HUES64 (cell line): Measurements from ENCODE around the gene DEXI.
"Not testable (repeated sequence)": the region's sequence is repeated elsewhere in the genome, so short reads cannot be mapped to it uniquely, and the experiment has no call there.

Source experiments
- H3K27ac ChIP-seq: 2 replicates; pipeline ENCODE4 v1.7.0; 2013; ENCODE audit warnings: low read depth, low read length, inconsistent platforms
- H3K27me3 ChIP-seq: 2 replicates; pipeline ENCODE4 v1.6.1; 2013; ENCODE audit warnings: mild to moderate bottlenecking, low read length; ENCODE audit not compliant: insufficient read depth
- H3K36me3 ChIP-seq: 2 replicates; pipeline ENCODE4 v1.6.1; 2013; ENCODE audit warnings: mild to moderate bottlenecking, low read length; ENCODE audit not compliant: insufficient read depth
- H3K4me1 ChIP-seq: 2 replicates; pipeline ENCODE4 v1.6.1; 2013; ENCODE audit warnings: mild to moderate bottlenecking, low read length, moderate library complexity; ENCODE audit not compliant: insufficient read depth
- H3K4me3 ChIP-seq: 2 replicates; pipeline ENCODE4 v1.5.1; 2013; ENCODE audit warnings: mild to moderate bottlenecking, low read length, moderate library complexity
- H3K9ac ChIP-seq: 2 replicates; pipeline ENCODE4 v1.6.1; 2013; ENCODE audit warnings: mild to moderate bottlenecking, low read depth, low read length
- H3K9me3 ChIP-seq: 2 replicates; pipeline ENCODE4 v1.6.1; 2013; ENCODE audit warnings: low read depth, low read length; ENCODE audit not compliant: insufficient read depth
- WGBS: fragments of 150-250, 120-280 bp; methylation state at CpG from one replicate; pipeline ENCODE4 v1.1.7; 2013; ENCODE audit warnings: missing lambda C conversion rate; 5-methylcytosine and 5-hydroxymethylcytosine counted together

The DEXI gene

DNA sequence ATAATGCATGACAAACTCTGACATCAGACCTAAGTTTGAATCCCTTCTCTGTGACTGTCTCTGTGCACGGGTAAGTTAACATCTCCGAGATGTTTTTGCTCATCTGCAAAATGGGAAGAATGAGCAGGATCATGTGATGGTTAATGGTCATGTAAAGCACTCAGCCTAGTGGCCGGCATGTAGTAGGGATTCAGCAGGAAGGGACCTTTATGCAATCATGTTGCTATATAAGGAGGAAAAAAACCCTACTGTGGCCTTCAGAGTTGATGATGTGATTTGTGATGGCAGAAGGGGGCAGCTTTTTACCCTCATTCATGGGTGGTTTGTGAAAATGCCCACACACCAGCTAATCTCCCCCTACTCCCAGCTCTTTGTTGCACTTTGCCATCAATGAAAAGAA is 26.2 kb upstream of the DEXI start:
- no peak overlapping the region for H3K4me3 ChIP-seq
- no peak overlapping the region for H3K9ac ChIP-seq
- H3K9me3 ChIP-seq = no peaks in the 10 kb centered on the region
- peaks cover 12% of the 10 kb centered on the region for H3K36me3 ChIP-seq
- WGBS = 85% methylated on average over 3 of the region's 3 CpGs
- peaks cover 6% of the 10 kb centered on the region for H3K4me1 ChIP-seq
- H3K27ac ChIP-seq = no peak overlapping the region
- no peaks in the 10 kb centered on the region for H3K27me3 ChIP-seq

DNA sequence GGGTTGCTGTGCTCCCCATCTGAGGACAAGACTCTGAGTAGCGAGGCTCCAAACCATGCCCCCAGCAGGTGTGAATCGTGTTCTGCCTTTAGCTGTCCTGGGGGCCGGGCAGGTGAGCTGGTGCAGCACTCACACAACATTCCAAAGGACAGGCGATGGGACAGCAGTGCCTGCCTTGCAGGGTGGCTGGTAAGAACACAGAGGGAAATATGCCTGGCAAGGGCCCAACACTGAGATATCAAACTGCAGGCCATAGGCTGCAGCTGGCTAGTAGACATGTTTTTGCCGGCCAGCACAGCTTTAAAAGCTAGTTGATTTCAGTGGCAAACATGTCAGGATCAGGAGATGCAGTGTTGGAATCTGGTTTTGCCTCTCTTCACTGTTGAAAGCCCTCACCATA is 25.7 kb upstream of the DEXI start:
- H3K27me3 ChIP-seq = no peaks in the 10 kb centered on the region
- no peak overlapping the region for H3K27ac ChIP-seq
- H3K36me3 ChIP-seq = peaks cover 8% of the 10 kb centered on the region
- no peak overlapping the region for H3K9ac ChIP-seq
- 96% methylated on average over 5 of the region's 5 CpGs for WGBS
- H3K9me3 ChIP-seq = no peaks in the 10 kb centered on the region
- peaks cover 6% of the 10 kb centered on the region for H3K4me1 ChIP-seq
- H3K4me3 ChIP-seq = no peak overlapping the region

DNA sequence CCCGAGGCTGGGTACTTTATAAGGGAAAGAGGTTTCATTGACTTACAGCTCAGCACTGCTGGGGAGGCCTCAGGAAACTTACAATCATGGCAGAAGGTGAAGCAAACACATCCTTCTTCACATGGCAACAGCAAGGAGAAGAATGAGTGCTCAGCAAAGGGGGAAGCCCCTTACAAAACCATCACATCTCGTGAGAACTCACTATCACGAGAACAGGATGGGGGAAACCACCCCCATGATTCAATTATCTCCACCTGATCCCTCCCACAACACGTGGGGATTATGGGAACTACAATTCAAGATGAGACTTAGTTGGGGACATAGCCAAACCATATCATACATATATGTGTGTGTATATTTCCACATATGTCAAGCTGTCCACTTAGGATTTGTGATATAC is 24.3 kb upstream of the DEXI start:
- H3K27me3 ChIP-seq, H3K27ac ChIP-seq, H3K36me3 ChIP-seq, H3K4me1 ChIP-seq, H3K9me3 ChIP-seq, H3K4me3 ChIP-seq, H3K9ac ChIP-seq: not testable (repeated sequence)
- WGBS = 89% methylated on average over 4 of the region's 4 CpGs

DNA sequence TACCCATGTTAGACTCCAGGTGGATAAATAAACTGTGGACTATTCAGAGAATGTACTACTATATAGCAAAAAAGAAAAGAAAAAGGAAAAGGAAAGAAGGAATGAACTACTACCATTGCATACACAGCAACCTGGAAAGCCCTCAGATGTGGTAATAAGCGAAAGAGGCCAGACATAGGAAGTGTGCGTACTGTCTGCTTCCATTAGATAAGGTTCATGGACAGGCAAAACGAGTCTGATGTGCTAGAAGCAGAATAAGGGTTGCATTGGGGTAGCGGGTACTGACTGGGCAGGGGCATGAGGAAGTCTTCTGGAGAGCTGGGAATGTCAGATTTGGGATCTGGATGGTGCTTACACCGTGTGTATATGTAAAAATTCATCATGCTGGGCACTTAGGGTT is 23.9 kb upstream of the DEXI start:
- H3K9me3 ChIP-seq = no peaks in the 10 kb centered on the region
- H3K4me3 ChIP-seq = no peak overlapping the region
- H3K36me3 ChIP-seq = peaks cover 1% of the 10 kb centered on the region
- H3K27ac ChIP-seq = no peak overlapping the region
- no peaks in the 10 kb centered on the region for H3K4me1 ChIP-seq
- WGBS = 90% methylated on average over 5 of the region's 5 CpGs
- H3K27me3 ChIP-seq = no peaks in the 10 kb centered on the region
- H3K9ac ChIP-seq = no peak overlapping the region

DNA sequence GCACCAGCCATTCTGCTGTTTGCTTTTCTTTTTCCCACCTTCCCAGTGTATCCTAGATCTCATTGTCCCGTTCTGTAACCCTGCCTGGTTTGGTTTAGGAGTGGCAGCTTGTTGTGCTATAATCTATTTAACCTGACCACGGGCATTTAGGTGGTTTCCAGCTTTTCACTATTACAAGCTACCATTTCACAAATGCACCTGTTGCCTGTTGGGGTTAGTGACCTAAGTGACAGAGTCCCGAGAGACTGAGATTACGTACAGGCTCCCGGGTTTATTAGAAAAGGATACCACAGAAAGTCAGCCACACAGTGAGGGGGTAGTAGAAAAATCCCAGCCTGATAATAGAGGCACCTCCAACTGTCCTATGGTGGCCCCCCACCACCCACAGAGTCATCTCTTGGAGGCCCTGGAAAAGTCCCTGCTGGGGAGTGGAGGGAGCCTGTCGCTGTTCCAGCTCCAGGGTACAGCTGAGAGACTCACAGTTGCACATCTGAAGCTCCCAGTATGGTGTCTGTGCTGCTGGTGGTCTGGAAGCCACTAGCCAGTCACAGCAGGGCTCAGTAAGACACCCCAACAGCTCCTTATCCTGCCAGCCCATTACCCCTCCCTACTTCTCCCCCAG is 23.3 kb upstream of the DEXI start:
- Histone ChIP-seq H3K27ac (no peak overlapping the region), H3K4me3 (no peak overlapping the region), H3K36me3 (no peaks in the 10 kb centered on the region), H3K27me3 (no peaks in the 10 kb centered on the region), H3K9me3 (no peaks in the 10 kb centered on the region), H3K9ac (no peak overlapping the region), H3K4me1 (no peaks in the 10 kb centered on the region)
- 89% methylated on average over 6 of the region's 6 CpGs for WGBS

DNA sequence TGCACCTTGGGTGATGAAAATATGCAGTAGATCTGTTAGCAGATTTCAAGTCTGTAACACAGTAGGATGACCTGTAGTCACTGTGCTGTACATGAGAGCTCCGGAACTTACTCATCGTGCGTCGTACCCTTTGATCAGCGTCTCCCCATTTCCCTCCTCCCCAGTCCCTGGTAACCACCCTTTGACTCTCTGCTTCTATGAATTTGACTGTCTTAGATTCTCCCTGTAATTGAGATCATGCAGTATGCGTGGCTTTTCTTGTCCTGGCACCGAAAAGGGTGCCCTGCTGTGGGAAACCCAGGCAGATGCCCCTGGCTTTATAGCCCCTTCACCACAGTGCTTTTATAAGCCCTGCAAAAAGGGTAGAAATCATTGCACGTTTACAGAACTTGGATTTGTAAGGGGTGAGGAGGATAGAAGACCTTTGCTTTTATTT is 22.6 kb upstream of the DEXI start:
- no peak overlapping the region for H3K27ac ChIP-seq
- H3K36me3 ChIP-seq = no peaks in the 10 kb centered on the region
- no peak overlapping the region for H3K4me3 ChIP-seq
- H3K27me3 ChIP-seq = no peaks in the 10 kb centered on the region
- H3K9me3 ChIP-seq = no peaks in the 10 kb centered on the region
- H3K9ac ChIP-seq = no peak overlapping the region
- H3K4me1 ChIP-seq = no peaks in the 10 kb centered on the region
- 95% methylated on average over 8 of the region's 8 CpGs for WGBS

DNA sequence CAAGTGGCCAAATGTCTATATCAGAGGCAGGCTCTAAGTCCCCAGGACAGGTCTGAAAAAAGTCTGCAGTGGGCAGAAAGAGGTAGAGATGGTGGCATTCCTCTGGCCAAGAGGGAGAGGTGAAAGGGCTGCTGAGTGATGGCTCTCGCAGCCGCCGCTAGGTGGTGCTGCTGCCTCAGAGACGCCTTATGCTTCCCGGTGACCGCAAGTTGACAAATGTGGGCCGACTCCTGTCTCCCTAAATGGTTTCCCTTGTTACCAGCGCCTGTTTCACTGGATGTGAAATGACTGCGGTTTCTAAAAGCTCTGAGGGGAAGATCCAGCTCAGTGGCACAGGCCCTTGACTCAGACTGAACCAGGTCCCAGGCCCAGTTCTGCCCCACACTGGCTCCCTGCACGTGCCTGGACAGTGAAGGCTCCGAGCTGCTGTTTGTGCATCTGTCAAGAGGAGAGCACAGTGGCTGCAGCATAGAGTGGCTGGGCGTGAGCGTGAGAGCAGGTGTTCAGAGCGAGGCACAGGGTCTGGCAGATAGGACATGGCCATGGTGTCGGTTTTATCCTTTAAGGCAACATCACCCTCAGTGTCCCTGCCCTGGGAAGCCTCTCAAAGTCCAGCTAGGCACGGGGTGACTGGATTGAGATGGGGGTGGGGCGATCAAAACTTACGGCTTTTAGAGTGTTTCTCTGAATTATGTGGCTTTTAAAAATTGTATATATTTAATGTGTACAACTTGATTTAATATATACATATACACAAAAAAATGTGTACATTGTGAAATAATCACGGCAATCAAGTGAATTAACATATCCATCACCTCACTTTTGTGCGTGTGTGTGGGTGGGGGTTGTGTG is 22.0 kb upstream of the DEXI start:
- no peak overlapping the region for H3K9ac ChIP-seq
- H3K27me3 ChIP-seq = no peaks in the 10 kb centered on the region
- no peak overlapping the region for H3K4me3 ChIP-seq
- no peaks in the 10 kb centered on the region for H3K9me3 ChIP-seq
- no peaks in the 10 kb centered on the region for H3K4me1 ChIP-seq
- no peak overlapping the region for H3K27ac ChIP-seq
- no peaks in the 10 kb centered on the region for H3K36me3 ChIP-seq
- 49% methylated on average over 18 of the region's 20 CpGs for WGBS

DNA sequence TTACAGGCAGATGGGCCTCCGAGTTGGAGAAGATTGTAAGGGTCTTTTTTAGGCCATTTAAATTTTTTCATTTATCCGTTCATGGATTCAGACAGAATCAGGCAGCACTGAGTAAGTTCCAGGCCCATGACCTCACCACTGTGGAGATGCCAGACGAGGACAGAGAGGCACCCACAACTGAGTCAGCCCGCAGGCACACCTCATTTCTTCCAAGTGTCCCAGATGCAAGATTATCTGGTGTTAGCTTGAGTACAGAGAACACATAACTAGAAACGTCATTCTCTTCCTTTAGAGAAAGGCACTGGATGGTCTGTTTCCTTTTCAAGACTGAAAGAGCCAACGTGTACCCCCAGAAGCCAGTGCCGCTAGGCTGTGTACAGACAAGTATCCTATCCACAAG is 19.0 kb upstream of the DEXI start:
- WGBS = 93% methylated on average over 7 of the region's 7 CpGs
- Histone ChIP-seq H3K9ac (no peak overlapping the region), H3K27me3 (no peaks in the 10 kb centered on the region), H3K27ac (no peak overlapping the region), H3K36me3 (peaks cover 9% of the 10 kb centered on the region; the same call in 1 of the 2 replicates), H3K4me3 (no peak overlapping the region), H3K4me1 (no peaks in the 10 kb centered on the region), H3K9me3 (no peaks in the 10 kb centered on the region)

DNA sequence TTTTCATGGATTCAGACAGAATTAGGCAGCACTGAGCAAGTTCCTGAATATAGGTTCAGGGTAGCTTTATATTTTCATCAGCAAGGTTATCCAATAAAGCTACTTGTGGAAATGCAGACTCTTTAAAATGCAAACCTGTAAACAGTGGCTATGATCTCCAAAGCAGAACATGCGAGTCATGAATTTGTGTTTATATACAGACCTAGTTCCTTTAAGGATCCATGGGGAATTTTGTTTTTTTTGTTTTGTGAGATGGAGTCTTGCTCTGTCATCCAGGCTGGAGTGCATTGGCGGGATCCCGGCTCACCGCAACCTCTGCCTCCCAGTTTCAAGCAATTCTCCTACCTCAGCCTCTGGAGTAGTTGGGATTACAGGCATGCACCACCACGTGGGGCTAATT is 16.9 kb upstream of the DEXI start:
- Histone ChIP-seq H3K27ac (no peak overlapping the region), H3K9ac (no peak overlapping the region), H3K27me3 (no peaks in the 10 kb centered on the region), H3K36me3 (peaks cover 9% of the 10 kb centered on the region; the same call in 1 of the 2 replicates), H3K4me1 (no peaks in the 10 kb centered on the region), H3K9me3 (no peaks in the 10 kb centered on the region), H3K4me3 (no peak overlapping the region)
- whole genome bisulfite sequencing = 98% methylated on average over 3 of the region's 5 CpGs

DNA sequence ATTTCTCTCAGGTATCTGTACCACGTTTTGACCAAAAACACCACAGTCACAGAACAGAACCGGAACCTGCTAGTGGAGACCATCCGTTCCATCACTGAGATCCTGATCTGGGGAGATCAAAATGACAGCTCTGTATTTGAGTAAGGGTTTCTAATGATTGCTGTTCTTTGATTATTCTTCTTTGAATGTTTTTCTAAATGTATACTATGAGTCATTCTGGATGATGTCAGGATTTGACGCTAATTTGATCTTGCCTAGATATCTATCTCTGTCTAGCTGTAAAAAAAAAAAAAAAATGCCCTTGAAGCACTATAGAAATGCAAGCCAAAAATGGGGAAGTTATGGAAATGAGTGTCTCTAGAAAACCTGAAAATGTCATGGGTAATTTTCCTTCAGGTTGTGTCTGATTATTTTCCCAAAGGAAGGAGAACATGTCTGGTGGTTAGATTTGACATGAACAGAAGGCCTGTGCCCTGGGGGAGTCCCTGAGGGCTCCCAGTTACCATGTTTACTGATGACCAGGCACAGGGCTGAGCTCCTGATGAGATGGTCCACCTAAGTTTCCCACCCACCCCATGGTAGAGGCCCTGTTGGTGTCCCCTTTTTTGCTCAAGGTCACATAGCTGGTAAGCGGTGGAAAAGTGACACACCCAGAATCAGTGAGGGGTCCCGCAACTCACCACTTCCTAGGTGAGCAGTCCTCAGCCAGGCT is 15.7 kb upstream of the DEXI start:
- no peak overlapping the region for H3K9ac ChIP-seq
- no peaks in the 10 kb centered on the region for H3K4me1 ChIP-seq
- H3K4me3 ChIP-seq = no peak overlapping the region
- H3K27ac ChIP-seq = no peak overlapping the region
- peaks cover 9% of the 10 kb centered on the region; the same call in 1 of the 2 replicates for H3K36me3 ChIP-seq
- no peaks in the 10 kb centered on the region for H3K9me3 ChIP-seq
- H3K27me3 ChIP-seq = no peaks in the 10 kb centered on the region
- WGBS = 91% methylated on average over 5 of the region's 6 CpGs

DNA sequence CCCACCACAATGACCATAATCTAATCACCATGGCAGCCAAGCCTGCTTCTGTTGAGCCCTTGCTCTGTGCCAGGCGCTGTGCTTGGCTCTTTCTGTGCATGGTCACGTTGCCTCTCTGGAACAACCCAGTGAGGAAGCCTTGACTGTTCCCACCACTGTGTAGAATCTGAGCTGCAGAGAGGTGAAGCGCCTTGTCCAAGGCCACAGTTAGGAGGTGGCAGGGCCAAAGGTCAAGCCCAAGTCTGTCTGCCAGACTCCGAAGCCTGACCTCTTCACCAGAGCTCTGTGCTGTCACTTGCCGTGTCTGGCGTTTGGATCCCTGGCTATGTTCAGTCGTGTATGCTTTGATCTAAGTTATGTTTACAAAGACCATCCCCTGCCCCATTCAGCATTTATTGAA is 12.6 kb upstream of the DEXI start:
- H3K4me3 ChIP-seq = no peak overlapping the region
- peaks cover 9% of the 10 kb centered on the region; the same call in 1 of the 2 replicates for H3K36me3 ChIP-seq
- H3K9me3 ChIP-seq = no peaks in the 10 kb centered on the region
- 96% methylated on average over 7 of the region's 7 CpGs for WGBS
- H3K9ac ChIP-seq = no peak overlapping the region; the same call in 1 of the 2 replicates
- peaks cover 17% of the 10 kb centered on the region for H3K4me1 ChIP-seq
- no peak overlapping the region for H3K27ac ChIP-seq
- no peaks in the 10 kb centered on the region for H3K27me3 ChIP-seq
